ENCODE measurements around the gene ETV4.

ETV4 gene

DNA sequence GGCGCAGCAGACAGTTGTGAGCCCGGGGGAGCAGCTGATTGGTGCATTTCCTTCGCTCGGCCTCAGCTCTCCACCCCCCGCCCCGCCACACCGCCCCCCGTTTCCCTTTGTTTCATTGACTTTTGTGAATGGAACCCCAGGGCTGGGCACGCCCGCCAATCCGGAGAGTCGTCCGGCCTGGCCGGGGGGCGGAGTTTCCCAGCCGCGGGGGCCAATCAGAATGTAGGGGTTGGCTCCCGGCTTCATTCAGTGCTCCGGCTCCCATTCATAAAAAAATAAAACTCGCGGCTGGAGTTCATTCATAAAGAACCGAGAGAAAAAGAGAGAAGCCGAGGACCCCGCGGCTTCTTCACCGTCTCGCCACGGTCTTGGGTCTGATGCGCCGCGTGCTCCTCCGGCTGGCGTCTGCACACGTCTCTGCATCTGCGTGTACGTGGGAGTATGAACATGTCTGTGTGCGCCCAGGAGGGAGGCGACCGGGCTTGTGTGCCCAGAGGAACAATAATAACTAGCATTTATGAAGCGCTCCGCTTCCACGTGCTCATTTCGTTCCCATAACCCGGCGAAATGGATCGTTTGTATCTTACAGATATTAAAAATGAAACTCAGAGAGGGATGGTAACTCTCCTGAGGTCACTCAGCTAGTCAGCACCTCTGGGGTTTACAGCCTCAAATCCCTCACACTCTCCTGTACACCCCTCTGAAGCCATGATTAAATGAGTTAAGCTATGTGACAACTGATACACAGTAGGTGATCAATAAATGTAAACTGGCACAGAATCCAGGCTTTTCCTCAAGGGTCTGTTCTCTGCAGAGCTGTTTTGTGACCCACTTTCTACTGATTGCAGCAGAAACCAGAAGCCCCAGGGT is at the start of gene ETV4:
Gene ETV4, minus strand, starts transcription at position 22 of the 870 bp plus-strand sequence. CDS start 723 bp downstream, outside the sequence.
- peak; percentile 95 for DNase-seq

DNA sequence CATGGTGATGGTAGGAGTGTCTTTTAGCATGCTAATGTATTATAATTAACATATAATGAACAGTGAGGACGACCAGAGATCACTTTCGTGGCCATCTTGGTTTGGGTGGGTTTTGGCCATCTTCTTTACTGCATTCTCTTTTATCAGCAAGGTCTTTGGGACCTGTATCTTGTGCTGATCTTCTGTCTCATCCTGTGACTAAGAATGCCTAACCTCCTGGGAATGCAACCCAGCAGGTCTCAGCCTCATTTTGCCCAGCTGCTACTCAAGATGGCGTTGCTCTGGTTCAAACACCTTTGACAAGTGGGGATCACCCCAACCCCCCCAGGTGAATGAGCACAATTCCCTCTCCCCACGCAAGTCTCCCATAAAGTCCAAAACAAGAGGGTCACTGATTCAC is 49.3 kb upstream of the ETV4 start:
- no peak for DNase-seq

DNA sequence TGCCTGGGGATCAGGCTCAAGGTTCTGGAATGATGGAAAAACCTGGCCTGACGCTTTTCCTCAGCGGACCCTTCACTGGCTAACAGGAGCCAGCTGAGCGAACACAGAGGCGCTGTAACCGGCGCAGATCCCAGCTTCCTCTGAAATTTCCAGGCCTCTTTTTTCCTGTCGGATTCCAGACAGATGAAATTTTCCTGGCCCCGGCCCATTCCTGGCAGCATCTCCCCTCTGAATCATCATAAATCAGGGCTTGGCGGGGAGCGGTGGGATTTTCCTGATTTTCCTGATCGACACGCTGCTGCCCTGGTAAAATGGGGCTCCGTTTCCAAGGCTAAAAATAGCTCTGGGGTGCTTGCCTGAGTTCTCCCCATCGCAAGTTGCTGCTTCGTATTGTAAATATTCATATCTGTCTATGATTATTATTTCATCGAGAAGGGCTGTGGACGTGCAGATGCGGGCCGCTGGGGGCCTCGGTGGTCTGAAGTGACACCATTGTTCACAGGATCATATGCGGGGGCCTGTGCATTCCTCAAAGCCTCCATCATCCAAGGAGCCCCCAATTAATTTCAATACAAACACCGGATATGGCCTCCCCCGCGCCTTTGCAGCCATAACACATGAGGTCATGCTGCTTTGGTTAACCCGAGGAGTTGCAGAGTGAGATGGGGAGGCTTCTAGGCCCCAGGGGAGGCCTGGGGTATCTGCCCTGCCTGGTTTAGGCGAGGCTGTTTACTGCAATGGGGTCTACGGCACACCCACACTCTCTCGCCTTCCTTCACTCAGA is 45.8 kb upstream of the ETV4 start:
- peak; percentile 92 for DNase-seq

- DNase-seq, result no peak
Observed at GRCh38 chr17:43591001-43591400, 44.9 kb upstream of the ETV4 start.

GRCh38 chr17:43588664-43589435 is 42.7 kb upstream of the ETV4 start:
- no peak for DNase-seq

DNA sequence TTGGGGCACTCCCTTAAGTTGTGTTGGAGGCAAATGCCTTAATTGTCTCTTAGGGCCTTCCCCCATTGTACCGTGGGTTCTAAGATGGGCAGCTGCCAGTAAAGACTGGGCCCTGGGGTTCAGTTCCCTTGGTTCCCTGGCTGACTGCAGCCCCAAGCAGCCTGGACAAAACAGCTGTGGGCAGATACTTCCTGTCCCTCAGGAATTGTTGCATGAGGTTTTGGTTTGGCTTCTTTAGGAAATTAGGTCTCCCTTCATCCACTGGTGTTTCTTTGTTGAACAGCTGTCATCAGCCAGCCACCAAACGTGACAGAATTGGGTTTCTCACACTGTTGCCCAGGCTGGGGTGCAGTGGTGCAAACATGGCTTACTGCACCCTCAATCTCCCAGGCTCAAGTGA is 42.0 kb upstream of the ETV4 start:
- DNase-seq, result no peak

DNA sequence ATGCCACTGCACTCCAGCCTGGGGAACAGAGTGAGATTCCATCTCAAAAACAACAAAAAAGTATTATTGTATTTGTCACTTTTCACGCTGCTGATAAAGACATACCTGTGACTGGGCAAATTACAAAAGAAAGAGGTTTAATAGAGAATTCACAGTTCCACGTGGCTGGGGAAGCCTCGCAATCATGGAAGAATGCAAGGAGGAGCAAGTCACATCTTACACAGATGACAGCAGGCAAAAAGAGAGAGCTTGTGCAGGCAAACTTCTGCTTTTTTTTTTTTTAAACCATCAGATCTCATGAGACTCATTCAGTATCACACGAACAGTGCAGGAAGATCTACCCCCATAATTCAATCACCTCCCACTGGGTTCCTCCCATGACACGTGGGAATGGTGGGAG is 41.5 kb upstream of the ETV4 start:
- DNase-seq, result no peak

DNA sequence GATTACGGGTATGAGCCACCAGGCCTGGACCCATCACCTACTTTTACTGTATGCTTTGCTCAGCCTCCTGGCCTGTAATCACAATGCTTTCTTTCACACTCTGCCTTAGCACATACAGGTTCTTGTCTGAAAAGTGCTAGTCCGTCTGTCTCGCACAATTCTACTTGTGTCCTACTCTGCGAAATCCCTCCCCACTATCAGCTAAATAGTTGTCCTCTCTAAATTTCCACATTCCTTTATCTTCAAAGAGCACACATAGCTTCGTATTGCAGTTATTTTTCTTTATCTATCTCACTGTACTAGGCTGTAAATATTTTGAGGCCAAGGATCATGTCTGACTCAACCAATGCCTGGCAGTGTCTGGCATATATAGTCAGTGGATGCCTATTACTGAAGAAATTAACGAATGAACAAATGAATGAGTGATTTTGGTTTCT is 38.5 kb upstream of the ETV4 start:
- no peak for DNase-seq

DNA sequence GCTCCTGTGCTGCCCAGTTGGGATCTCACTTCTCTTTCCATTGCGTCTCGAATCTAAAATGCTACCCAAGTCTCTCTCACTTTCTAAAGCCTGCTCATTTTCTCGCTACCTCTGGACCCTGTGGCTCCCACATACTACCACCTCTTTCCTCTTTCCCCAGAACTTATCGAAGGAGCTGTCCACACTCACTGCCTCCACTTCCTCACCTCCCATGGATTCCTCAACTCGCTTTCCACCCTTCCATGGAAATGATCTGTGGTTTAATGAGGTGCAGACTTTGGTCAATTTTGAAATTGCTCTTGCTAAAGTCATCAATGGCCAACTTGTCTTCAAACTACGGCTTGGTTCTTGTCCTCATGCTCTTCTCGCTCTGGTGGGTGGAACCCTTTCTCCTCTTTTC is 37.2 kb upstream of the ETV4 start:
- DNase-seq, result no peak

- no peak for DNase-seq
Observed at GRCh38 chr17:43581613-43582012, 35.5 kb upstream of the ETV4 start.

DNA sequence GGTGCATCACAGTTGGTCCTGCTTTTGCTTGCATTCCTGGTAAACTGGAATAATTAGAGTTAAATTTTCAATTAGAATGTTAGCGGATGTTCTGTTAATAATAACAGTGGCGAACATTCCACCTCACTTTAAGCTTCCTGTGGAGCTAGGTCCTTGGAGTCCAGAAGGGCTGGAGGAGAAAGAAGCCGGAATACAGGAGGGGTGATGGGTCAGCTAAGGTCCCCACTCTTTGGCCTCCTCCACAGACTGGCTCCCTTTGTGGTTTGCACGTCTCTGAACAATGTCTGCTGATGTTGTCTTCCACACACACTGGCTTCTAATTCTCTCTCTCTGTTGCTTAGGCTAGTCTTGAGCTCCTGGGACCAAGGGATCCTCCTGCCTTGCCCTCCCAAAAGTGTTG is 35.0 kb upstream of the ETV4 start:
- no peak for DNase-seq

DNA sequence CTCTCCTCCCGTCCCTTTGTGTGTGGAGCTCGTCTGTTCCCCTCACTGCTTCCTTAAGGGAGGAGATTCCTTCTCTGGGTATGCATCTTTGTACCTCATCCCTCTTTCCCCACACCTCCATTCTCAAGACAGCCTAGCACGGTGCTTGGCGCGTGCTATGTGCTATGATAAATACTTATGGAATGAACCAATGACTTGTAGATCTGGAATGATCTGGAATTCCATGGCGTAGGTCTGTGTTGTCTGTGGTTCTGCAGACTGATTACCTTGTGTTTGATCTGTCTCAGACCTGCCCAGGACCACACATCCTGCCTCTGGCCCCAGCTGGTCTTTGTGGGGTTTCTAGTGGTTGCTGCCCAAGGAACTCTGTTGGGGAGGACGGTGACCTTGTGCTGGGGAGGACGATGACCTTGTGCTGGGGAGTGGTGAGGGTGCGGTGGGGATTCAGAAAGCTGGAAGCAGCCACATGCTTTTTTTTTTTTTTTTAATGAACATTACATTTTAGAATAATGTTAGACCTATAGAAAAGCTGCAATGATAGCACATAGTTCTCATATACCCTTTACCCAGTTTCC is 33.5 kb upstream of the ETV4 start:
- DNase-seq, result no peak

DNA sequence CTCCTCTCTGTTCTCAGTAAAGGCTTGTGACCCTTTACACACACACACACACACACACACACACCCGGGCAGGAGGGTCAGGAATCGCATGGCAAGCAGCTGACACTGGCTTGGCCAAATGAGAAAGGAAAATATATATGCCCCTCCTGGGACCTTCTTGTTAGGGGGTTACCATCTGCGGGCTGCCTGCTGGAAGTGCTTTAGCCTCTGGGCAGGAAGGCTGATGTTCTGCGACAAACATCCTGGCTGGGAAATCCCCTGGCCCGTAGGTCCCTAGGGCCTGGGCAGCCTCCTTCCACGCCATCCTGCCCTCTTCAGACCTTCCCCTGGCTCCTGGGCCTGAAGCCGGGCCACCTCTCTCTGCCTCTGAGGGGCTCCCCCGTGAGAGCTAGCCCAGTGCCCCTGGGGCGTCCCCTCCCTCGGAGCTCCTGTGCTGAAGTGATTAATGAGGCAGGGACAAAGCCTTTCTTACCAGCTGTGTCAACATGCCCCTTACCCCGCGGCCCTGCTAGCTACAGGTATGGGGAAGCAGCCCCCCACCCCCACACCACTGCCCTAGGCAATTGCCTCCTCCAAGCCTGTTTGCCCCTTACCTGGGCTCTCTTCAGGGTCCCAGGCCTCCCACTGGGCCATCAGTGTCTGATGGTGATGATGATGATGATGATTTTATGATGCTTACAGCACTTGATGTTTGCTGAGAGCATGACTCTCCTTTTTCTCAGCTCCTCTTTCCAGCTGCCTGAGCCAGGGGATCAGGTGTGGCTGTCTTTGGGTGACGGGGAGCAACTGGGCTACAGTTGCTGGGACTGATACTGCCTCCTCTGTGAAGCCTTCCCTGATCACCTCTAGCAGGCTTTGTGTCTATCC is 32.8 kb upstream of the ETV4 start:
- peak; percentile 54 for DNase-seq

DNA sequence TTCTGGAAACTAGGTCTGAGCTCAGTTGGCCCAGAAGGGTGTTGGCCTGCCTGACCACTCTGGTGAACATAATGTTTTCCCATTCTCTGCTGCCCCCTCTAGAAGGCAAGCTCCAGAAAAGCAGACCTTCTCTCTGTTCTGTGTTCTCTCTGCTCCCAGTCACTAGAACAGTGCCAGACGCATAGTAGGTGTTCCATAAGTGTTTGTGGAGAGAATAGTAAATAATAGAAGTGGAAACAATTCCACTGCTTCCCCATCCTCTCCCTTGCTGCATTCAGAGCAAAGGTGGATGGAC is 32.2 kb upstream of the ETV4 start:
- DNase-seq, result no peak

DNA sequence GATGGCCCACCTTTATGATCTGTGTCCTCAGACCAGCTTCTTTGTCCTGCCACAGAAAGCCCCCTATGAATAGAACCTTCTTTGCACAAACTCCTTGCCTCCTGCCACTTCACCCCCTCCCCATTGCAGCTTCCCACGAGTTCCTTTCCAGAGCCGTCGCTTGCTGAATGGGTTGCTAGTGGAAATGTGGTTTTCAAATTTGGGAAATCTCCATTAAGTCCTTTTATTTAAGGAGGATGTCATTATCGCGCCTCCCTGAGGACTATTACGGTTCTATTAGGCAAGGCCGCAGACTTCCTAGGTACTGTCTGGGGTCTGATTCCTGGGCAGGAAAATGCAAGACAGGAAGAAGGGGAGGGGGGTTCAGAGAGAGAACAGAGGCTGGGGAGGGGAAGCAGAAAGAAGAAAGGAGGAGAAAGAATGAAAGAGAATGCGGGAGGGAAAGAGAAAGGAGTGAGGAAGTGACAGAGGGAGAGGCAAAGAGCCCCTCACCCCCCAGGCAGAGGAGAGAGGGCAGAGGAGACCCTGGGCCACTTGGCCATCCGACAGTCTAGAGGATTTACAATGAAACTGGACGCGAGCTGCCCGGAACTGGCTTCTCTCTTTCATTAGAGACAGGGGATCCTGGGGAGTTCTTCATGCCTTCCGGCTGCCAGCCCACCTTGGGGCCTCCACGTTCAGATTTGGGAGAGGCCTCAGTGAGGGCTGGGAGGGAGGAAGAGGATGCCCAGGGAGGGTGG is 31.7 kb upstream of the ETV4 start:
- no peak for DNase-seq

DNA sequence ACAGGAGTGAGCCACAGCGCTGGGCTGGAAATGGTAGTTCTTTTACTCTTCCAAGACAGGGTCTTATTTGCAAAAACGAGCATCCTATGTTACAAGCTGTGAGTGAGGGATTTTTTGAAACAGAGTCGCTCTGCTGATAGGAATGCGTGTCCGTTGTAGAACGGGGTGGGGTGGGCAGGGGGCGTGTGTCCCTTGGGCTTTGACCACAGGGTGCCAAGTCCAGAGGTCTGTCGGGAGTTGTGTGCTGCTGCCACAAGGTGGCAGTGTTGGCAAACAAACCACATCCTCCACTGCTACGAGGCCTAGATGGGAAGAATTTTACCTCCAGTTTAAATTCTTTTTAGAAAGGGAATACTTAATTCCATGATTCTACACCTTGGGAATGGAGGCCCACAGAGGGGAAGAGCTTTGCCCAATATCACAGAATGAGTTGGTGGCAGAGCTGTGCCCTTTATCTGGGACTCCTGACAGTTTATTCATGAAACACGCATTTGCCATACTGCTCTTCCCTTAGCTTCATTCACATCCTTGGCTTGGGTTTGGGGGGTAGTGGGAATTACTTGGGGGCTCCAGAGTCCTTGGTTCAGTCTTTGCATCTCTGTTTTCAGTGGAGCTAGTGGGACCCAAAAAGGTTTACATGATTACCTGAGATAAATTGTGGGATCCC is 30.6 kb upstream of the ETV4 start:
- DNase-seq, result peak; percentile 70

DNA sequence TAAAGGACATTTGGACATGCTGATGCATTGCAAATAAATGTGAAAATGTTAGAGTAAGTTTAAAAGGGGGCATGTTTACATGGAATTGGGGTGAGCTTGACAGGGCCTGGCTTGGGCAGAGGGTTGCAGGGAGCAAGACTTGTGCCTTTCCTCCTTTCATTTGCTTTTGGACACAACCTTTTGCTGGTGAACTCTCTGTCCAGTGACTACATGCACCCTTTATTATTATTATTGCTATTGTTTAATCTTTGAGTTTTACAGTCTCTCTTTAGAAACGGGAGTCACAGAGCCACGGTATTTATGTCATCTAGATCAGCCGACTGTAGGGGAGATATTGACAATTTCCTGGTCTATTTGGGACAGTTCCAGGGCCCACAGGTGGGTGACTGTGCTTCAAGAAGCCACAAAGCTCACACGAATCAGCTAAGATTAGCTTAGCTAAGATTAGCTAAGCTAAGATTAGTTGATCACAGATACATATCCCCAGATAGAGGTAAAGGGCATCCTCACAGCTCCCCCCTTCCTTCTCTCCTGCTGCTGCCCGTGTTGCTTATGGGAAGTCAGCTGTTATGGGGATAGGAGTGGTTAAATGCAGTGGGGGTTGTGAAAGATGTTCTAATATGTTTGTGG is 28.9 kb upstream of the ETV4 start:
- DNase-seq, result no peak

DNA sequence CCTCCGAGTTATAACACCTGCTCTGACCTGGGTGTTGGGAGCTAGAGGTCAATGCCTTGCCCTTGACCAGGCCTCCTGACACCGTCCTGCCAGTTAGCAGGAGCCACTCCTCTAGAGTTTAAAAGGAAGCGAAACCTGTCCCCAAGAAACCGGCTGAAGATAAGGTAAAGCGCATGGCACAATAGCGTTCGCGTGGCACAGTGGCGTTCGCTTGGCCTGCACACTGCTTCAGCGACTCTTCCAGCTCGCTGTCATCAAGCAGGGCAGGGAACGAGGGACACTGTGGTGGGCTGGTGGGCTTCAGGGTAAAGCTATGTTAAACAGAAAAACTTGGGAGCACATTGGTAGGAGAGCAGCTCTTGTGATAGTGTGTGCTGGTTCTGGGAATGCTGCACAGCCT is 28.2 kb upstream of the ETV4 start:
- DNase-seq, result no peak

GRCh38 chr17:43573579-43574321 is 27.6 kb upstream of the ETV4 start:
- no peak for DNase-seq

Measured in left hindlimb (tissue), 1 donor.